ENCODE data around the gene PAPOLB. TPM values are rescaled to one million over a fixed set of nuclear protein-coding genes. Genes with fewer than 3 reads are reported as not detected.

Gene PAPOLB
- total RNA-seq, 1 donor from 2014 or later: not detected

DNA sequence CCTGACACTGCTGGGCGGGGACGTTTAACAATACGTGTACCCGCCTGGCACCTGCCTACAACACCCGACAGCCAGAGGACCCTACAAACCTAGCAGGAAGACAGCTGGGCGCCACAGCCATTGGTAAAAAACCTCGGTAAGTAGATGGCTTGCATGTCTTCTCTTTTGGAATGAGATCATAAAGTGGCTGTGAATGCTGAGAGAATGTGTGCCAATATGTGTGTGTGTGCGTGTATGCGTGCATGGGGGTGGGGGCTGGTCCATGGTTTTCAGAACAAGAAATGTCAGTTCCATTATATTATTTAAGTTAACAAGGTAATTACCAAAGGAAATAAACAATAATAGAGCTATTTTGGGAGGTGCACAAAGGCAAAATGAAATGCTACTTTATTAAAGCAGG lies 39.2 kb downstream of the PAPOLB start:
- Histone ChIP-seq H3K4me3 (no peak overlapping the region), H3K36me3 (no peaks in the 10 kb centered on the region), H3K9me3 (no peaks in the 10 kb centered on the region), H3K4me1 (peaks cover 0 to 6% of the 10 kb centered on the region in 2 donors), H3K27ac (no peak overlapping the region), H3K27me3 (no peaks in the 10 kb centered on the region)
- no peak for DNase-seq (ENCODE audit: low spot score in 2 of 2)
- intact Hi-C loops (cut with DNase I): no loop called here
- TF ChIP-seq, protein P1, sequence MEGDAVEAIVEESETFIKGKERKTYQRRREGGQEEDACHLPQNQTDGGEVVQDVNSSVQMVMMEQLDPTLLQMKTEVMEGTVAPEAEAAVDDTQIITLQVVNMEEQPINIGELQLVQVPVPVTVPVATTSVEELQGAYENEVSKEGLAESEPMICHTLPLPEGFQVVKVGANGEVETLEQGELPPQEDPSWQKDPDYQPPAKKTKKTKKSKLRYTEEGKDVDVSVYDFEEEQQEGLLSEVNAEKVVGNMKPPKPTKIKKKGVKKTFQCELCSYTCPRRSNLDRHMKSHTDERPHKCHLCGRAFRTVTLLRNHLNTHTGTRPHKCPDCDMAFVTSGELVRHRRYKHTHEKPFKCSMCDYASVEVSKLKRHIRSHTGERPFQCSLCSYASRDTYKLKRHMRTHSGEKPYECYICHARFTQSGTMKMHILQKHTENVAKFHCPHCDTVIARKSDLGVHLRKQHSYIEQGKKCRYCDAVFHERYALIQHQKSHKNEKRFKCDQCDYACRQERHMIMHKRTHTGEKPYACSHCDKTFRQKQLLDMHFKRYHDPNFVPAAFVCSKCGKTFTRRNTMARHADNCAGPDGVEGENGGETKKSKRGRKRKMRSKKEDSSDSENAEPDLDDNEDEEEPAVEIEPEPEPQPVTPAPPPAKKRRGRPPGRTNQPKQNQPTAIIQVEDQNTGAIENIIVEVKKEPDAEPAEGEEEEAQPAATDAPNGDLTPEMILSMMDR (IDR thresholded peaks at IDR 0.05): no peak

DNA sequence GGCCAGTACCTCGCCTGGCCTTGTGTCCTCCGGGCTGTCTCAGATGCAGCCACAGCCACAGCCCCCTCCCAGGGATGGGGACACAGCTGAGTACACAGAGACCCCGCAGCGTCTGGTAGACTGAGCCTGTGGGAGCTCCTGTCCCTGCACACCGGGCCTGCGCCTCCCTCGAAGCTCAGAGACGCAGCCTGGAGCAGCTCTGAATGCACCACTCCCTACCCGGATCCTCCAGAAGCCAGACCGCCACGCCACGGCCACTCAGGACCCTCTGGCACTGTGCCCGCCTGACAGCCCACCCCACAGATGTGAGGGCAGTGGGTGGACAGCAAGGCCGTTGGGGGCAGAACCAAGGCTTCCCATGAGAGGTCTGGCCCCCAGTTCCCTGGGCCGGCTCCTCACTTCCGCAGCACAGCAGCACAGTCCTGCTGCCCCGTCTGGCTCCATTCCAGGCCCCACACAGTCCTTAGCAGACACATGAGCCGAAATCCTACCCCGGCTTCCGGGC lies 40.8 kb downstream of the PAPOLB start:
- peaks cover 0 to 6% of the 10 kb centered on the region in 2 donors for H3K4me1 ChIP-seq
- DNase-seq (ENCODE audit: low spot score in 2 of 2): no peak
- no peaks in the 10 kb centered on the region for H3K9me3 ChIP-seq
- no peaks in the 10 kb centered on the region for H3K27me3 ChIP-seq
- TF ChIP-seq, protein P1 (IDR thresholded peaks at IDR 0.05): no peak
- H3K27ac ChIP-seq: no peak overlapping the region
- H3K4me3 ChIP-seq: no peak overlapping the region
- intact Hi-C loops (cut with DNase I): no loop called here
- no peaks in the 10 kb centered on the region for H3K36me3 ChIP-seq

DNA sequence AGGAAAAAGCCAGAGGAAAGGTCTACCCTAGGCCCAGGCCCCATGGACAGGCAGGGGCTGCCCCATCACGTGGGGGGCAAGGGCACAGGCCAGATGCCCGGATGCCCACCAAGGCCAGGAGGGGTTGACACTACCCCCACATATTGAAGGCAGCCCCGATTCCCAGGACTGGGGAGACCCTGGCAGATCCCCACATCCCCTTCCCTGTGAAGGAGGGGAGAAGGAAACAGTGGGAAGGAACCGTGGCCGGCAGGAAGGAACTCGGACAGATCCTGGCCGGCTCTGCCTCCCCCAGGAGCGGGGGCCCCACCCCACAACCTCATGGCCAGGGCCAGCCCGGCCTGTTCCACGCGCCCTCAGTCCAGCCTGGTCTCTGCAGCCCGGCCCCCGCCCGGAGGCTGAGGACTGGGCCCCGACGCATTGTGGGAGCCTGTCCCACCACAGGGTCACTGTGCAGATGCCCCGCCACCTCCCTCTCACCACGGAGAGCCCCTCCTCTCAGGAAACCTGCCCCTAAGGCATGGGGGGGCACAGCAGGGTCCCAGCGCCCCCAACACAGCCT lies 41.3 kb downstream of the PAPOLB start:
- Histone ChIP-seq H3K4me3 (no peak overlapping the region), H3K27me3 (no peaks in the 10 kb centered on the region), H3K4me1 (peaks cover 0 to 6% of the 10 kb centered on the region in 2 donors), H3K27ac (no peak overlapping the region), H3K36me3 (no peaks in the 10 kb centered on the region), H3K9me3 (no peaks in the 10 kb centered on the region)
- no peak for DNase-seq (ENCODE audit: low spot score in 2 of 2)
- intact Hi-C loops (cut with DNase I): no loop called here
- TF ChIP-seq, protein P1 (IDR thresholded peaks at IDR 0.05): no peak

DNA sequence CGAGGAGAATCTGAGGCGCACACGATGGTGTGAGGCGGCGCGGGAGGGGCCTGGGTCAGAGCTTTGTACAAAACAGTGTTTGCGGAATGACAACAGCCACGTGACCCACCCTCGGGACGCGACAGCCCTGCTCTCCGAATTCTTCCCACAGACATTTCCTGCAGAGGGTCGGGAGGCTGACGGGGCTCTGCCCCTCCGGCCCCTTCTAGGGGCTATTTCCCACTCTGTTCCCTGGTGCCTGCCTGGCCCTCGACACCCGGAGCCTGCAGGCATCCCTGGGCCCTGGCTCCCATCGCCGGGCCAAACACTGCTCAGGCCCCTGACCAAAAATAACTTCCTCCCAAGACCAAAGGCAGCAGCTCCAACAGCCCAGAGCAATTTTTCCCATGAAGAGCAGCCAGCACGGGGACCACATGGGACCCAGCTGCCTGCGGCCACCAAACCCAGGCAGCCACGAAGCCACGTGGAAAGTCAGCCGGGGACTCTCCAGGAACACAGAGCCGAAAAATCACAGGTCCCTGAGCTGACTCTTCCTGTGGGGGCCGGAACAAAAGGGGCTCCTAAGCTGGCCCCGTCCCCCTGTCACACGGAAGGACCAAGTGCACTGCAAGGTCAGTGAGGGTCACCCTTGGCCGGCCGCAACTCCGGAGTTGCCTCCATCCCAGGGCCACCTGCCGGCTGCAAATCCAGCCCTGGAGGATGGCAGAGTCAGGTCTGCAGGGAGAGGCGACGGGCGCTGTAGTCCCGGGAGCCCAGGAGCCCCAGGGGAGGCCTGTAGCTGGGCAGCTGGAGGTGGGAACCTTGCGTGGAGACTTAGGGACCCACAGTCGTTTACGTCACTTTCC lies 42.0 kb downstream of the PAPOLB start:
- DNase-seq (ENCODE audit: low spot score in 2 of 2): no peak
- Histone ChIP-seq H3K4me3 (peak overlapping the region in 1 of 2 donors; percentile 21), H3K27ac (no peak overlapping the region), H3K4me1 (peaks cover 0 to 6% of the 10 kb centered on the region in 2 donors), H3K27me3 (no peaks in the 10 kb centered on the region), H3K36me3 (no peaks in the 10 kb centered on the region), H3K9me3 (no peaks in the 10 kb centered on the region)
- intact Hi-C loops (cut with DNase I): no loop called here
- TF ChIP-seq, protein P1 (IDR thresholded peaks at IDR 0.05): no peak

DNA sequence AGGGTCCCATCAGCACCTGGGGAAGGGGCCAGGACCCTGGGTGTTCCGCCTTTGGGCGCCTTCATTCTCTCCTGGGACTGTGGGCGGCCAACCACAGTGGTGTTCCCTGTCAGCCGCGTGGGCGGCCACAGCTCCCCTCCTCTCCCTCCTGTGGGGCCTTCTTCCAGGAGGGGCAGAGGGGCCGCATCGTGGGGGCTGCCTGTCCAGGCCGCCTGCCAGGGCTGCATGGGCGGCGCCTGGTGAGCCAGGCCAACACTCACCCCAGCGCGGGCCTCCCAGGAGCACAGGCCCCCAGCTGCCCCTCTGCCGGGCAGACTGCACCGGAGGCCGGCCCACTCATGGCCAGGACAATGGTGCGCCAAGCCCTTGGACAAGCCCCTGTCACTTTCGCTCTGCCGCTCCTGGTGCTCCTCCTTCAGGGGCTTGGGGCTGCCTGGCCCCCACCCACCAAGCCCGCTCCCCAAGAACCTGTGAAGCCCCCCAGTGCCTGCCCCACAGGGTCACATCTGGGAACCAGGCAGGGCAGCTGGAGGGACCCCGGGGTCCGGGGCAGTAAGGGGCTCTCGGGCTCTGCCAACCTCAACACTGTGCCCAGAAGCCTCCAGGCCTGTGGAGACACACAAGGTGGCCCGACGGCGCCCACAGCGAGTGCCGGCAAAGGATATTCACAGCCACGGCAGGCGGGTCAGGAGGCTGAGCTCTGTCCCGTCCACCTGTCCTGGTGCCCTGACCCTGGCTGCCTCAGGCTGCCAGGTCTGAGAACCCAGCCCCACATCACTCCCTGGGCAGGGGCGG lies 43.6 kb downstream of the PAPOLB start:
- intact Hi-C loops (cut with DNase I): no loop called here
- Histone ChIP-seq H3K4me1 (peaks cover 0 to 6% of the 10 kb centered on the region in 2 donors), H3K4me3 (no peak overlapping the region), H3K27ac (no peak overlapping the region), H3K36me3 (peaks cover 0 to 5% of the 10 kb centered on the region in 2 donors), H3K9me3 (no peaks in the 10 kb centered on the region), H3K27me3 (no peaks in the 10 kb centered on the region)
- no peak for DNase-seq (ENCODE audit: low spot score in 2 of 2)
- TF ChIP-seq, protein P1 (IDR thresholded peaks at IDR 0.05): no peak

Data from ascending aorta (tissue), 2 donors.